ENCODE measurements around the gene IRF2BPL. TPM values are rescaled to one million over a fixed set of nuclear protein-coding genes. Genes with fewer than 3 reads are reported as not detected.

IRF2BPL gene
- total RNA-seq, 2 donors from 2014 or later = 35.7 to 43.3 TPM

DNA sequence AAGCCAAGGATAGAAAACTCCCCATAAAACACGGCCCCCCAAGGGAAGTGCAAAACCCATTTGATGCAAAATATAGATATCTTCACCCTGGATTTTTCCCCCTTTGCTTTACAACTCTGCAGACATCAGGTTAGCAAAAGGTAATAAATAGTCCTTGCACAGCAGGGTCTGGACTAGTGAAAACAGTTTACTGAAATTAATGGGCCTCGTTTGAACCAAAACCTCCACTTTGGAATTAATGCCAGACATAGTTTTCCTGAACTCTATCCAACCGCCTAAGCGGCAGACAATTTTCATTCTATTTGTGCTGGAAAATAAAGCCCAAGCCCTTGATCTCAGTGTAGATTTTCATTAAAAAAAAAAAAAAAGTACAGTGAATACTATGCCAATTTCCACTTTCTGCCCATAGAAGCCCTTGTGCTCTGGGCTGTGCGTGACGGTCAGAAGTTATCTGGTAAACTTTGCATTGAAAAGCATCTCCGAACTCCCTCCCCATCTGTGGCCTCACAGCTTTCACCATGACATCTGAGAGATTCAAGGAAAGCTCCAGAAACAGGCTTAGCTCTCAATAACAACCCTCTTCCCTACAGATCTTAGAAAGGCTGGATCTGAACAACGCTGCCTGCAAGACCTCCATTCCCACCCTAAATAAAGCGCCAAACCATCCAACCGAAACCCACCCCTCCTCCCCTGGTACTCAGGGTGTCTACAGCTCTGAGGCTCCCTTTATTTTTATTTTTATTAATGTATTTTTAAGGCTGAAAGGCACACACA lies 11.0 kb upstream of the IRF2BPL start:
- intact Hi-C loops (cut with DNase I) = no loop called here
- no peak for DNase-seq (ENCODE audit: low spot score)

DNA sequence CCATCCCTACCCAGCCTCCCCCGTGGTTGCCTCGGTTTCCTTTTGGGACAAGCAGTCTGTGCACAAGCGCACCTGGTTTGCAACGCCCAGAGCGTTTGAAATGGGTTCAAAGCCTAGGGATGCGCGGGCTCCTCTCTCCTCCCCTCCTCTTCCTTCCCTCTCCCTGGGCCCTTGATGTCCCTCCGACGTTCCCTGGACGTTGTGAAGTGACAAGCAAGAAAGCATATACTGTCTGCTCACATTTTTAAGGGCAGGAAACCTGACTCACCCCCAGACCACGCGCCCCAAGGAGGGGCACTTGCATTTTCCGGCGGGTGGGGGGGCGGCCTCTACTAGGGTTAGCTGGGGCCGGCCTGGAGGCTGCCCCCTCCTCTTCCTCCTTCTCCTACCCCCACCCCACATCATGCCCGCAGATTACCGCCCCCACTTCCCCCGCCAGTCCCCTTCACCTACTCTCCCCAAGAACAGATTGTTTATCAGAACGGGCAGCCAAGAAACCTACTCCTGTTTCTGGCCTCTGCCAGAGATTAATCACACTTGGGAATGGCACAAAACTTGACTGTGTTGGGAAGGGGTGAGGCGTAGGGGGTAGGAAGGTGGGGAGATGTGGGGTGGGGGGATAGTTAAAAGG lies 9.5 kb upstream of the IRF2BPL start:
- DNase-seq (ENCODE audit: low spot score) = no peak
- intact Hi-C loops (cut with DNase I) = no loop called here

DNA sequence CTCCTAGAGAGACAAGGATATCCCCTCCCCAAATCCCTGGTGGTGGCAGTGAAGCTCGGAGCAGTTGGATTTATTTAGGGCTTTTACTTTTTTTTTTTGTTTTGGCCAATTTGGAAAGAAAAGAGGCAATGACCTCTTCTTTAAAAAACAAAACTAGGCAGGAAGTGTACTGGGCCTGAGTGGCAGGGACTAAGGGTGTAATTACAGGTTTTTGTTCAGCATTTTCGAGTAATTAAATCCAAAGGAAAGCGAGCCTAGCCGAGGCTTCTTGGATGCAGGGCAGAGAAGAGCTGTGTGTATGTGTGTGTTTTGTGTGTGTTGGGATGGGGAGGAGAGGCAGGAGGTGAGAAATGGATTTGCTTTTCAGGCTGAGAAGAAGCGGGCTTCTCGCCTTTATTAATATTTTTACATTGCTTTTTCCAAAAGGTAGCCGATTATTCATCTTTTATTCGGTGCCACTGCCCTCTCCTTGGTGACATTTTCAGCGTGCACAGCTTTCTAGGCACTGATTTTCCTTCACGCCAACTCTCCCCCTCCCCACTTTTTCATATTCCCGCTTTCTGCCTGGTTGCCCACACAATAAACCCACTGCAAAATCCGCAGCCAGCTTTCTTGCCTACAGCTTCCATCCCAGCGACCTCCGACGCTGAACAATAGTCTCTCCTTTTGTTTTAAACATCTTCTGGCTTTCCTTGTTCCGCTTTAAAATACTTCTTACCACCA lies 8.9 kb upstream of the IRF2BPL start:
- DNase-seq (ENCODE audit: low spot score) = no peak
- intact Hi-C loops (cut with DNase I) = no loop called here

DNA sequence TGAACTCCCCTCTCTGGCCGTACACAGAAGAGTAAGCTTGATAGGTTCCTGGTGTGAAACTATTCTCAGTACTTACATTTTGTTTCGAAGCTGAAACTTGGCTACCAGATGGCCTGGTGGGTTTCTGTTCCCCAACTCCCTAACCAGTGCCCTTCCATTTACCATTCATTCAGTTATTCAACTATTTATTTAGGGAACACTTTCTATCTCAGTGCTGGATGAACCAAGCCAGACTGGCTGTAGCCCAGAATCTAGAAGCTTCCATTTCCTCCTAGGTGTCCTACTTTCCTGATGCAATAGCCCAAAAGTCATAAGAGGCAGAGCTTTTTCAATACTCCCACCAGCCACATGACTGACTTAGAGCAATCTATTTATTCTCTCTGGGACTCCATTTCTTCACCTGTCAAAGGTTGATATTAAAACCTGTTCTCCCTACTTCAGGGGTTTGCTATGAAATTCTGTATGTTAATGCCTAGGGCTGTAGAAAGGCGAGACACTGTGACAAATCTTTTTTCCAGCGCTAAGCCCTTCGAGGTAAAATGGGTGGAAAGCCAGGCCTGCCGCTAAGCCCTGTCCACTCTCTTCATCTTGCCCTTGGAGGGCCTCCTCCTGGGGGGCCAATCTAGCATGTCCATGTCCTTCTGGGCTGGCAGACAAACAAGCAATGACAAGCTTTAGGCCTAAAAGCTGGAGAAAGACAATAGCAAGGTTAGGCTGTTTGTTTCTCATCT lies 8.1 kb upstream of the IRF2BPL start:
- no peak for DNase-seq (ENCODE audit: low spot score)
- intact Hi-C loops (cut with DNase I) = no loop called here

DNA sequence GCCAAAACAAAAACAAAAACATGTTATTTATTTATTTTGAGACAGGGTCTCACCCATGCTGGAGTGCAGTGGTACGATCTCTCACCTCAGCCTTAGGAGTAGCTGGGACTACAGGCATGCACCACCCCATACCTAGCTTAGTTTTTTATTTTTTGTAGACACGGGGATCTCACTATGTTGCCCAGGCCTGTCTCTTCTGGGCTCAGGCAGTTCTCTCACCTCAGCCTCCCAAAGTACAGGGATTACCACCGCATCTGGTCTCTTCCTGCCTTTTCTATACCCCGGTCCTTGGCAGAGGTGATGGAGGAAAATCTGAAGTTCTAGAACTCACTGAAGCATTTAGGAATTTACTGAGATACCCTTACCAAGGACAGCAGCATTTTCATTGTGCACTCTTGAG lies 6.8 kb upstream of the IRF2BPL start:
- DNase-seq (ENCODE audit: low spot score) = no peak
- intact Hi-C loops (cut with DNase I) = no loop called here

GRCh38 chr14:77033622-77034589 lies 5.4 kb upstream of the IRF2BPL start:
- DNase-seq (ENCODE audit: low spot score) = peak; percentile 95
- intact Hi-C loops (cut with DNase I) = no loop called here

- peak; percentile 98 for DNase-seq (ENCODE audit: low spot score)
- intact Hi-C loops (cut with DNase I) = no loop called here
Measured at GRCh38 chr14:77032844-77033621, 4.5 kb upstream of the IRF2BPL start.

DNA sequence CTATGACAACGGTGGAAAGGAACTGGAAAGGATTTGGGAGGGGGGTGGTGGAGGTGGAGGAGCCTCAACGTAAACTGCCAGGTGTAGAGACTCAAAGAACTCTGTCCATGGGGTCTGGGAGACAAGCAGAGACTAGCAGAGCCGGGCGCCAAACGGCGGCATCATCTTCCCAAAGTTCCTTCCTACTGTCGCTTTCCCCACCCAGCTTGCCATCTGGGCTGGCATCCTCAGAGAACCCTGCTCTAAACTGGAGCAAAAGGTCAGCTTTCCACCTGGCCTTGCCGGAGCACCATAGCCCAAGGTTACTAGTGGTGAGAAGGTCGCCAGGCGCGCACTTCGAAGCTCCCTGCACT lies 4.0 kb upstream of the IRF2BPL start:
- no peak for DNase-seq (ENCODE audit: low spot score)
- intact Hi-C loops (cut with DNase I) = no loop called here

DNA sequence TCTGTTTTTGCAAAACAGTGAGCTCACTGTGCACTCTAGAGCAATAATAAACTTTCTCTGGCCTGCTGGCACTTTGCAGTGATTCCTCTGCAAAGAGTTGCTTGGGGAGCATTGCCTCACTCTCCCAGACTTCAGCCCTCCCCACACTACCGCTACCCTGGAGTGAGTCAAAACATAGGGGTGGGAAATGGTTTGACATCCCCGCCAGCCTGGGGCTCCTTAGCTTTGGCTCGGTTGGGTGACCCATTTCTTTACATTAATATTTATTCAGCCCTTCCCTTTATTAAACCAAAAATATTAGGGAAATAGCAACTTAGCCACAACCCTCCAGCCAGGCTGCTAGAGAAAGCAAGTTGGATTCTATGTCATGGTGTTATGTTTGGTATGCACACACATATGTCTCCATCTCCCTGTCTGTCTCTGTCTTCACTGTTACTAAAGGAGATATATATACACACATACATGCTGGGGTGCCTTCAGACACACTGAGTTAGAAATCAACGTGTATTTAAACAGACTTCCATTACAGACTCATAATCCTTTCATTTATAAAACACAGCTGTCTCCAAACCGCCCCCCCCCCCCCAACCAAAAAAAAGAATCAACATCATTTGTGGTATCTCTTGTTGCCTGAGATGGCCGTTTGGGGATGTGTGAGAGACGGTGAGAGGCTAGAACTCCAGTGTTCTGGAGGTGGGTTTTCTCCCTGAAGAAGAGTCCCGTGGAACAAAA lies 3.4 kb upstream of the IRF2BPL start:
- intact Hi-C loops (cut with DNase I) = no loop called here
- DNase-seq (ENCODE audit: low spot score) = no peak

DNA sequence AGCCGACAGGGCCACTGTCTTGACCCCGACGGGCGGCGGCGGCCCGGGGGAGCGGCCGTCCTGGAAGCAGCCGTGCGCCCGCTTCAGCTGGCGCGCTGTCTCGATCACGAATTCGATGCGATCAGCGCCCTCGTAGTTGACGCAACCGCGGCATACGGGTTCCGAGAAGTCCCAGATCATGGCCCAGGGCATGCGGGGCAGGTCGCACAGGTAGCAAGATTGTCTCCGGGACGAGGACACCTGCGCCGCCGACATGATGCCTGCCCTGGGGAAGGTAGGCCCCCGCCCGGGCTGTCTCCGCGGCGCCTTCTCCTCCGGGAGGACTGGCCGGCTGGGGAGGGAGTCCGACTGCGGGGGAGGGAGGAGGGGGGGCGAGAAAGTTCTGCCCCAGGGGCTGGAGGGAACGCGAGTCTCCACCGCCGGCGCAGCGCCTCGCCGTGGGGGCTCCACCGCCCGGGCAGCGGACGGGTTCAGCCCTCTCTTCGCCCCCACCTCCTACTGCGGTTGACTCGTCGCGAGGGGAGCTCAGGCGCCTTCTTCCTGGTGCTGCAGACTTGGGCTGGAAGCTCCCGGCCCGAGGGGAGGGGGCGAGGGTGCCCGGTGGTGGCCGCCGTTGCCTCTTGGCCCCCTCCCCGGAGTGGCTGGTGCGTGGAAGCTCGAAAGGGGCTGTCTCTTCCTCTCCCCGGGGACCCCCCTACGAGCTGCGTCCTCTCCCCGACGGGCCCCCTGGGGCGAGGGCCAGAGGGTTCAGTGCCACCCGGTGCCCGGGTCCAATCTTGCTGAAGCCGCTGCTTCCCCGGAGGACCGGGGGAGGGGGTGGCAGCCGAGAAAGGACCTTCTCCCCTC lies 747 bp downstream of the IRF2BPL start:
- peak; percentile 93 for DNase-seq (ENCODE audit: low spot score)
- intact Hi-C loops (cut with DNase I) = loop anchor here in 1 of 2 donors (2.0 to 5.0 kb wide), 2 partner anchors 71 to 110 kb away; no protein-coding TSS in a partner anchor

DNA sequence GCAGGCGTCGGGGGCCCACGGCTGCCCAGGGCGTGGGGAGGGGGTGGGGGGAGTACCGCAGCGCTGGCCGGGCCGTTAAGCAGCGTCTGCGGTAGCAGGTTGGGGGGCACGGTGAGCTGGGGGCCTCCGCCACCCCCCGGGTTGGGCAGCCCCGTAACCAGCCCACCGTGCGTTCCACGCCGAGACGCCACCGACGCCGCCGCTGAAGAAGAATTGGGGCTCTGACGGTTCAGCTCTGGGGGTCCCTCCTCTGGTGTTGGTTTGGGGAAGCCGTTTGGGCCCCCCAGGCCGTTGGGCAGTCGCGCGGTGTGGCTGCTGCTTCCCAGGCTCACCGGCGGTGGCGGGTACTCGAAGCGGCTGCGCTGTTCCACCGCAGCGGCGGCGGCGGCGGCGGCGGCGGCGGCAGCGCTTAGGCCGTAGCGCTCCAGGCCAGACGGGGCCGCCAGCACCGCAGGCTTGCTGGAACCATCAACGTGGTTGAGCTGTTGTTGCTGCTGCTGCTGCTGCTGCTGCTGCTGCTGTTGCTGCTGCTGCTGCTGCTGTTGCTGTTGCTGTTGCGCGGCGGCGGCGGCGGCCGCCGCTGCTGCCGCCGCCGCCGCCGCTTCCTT lies 1.5 kb downstream of the IRF2BPL start:
- peak; percentile 88 for DNase-seq (ENCODE audit: low spot score)
- intact Hi-C loops (cut with DNase I) = loop anchor here in 1 of 2 donors (2.0 to 5.0 kb wide), 2 partner anchors 70 to 110 kb away; no protein-coding TSS in a partner anchor

- intact Hi-C loops (cut with DNase I) = loop anchor here in 1 of 2 donors (2.0 to 5.0 kb wide), 2 partner anchors 70 to 109 kb away; no protein-coding TSS in a partner anchor
- no peak for DNase-seq (ENCODE audit: low spot score)
Measured at GRCh38 chr14:77026166-77026929, 2.2 kb downstream of the IRF2BPL start.

- intact Hi-C loops (cut with DNase I) = loop anchor here (1.0 to 5.0 kb wide), 4 partner anchors 58 to 108 kb away; no protein-coding TSS in a partner anchor
- DNase-seq (ENCODE audit: low spot score) = no peak
Measured at GRCh38 chr14:77025744-77026165, 2.8 kb downstream of the IRF2BPL start.

DNA sequence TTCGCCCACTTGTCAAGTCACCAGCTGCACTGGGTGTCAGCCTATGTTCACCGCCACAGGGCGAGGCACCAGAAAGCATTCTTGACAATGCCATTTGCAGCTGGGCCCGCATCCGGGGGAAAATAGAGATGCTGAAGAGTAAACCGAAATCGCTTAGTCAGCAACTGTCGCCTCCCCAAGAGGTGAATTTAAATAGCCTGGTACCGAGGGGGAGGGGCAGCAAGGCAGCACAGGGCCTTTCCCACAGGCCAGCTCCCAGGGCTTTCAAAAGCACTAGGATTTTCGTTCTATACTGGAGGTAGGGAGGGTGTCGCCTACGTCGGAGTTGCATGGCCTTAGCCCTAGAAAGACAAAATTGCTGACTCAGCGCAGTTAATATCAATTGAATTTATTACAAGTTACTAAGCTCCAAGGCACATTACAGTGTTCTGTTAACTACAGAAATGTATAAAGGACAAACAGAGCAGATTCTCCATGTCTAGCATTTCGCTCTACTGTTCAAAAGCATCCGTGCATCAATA lies 4.3 kb downstream of the IRF2BPL start:
- DNase-seq (ENCODE audit: low spot score) = no peak
- intact Hi-C loops (cut with DNase I) = loop anchor here in 1 of 2 donors (2.0 kb wide), 1 partner anchor 105 kb away; no protein-coding TSS in a partner anchor
